ENCODE measurements around the gene GPATCH2.

Gene GPATCH2

GRCh38 chr1:217506878-217507277 lies 124.0 kb downstream of the GPATCH2 start:
- no peak overlapping the region for H3K4me3 ChIP-seq (ENCODE audit: low read depth, low read length)
- TF ChIP-seq, protein P1, sequence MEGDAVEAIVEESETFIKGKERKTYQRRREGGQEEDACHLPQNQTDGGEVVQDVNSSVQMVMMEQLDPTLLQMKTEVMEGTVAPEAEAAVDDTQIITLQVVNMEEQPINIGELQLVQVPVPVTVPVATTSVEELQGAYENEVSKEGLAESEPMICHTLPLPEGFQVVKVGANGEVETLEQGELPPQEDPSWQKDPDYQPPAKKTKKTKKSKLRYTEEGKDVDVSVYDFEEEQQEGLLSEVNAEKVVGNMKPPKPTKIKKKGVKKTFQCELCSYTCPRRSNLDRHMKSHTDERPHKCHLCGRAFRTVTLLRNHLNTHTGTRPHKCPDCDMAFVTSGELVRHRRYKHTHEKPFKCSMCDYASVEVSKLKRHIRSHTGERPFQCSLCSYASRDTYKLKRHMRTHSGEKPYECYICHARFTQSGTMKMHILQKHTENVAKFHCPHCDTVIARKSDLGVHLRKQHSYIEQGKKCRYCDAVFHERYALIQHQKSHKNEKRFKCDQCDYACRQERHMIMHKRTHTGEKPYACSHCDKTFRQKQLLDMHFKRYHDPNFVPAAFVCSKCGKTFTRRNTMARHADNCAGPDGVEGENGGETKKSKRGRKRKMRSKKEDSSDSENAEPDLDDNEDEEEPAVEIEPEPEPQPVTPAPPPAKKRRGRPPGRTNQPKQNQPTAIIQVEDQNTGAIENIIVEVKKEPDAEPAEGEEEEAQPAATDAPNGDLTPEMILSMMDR (IDR thresholded peaks at IDR 0.05; ENCODE audit: borderline replicate concordance, insufficient read depth, low read depth, low read length), result no peak

- no peak overlapping the region for H3K4me3 ChIP-seq (ENCODE audit: low read depth, low read length)
- TF ChIP-seq, protein P1 (IDR thresholded peaks at IDR 0.05; ENCODE audit: borderline replicate concordance, insufficient read depth, low read depth, low read length), result no peak
Measured at GRCh38 chr1:217498209-217498608, 132.7 kb downstream of the GPATCH2 start.

DNA sequence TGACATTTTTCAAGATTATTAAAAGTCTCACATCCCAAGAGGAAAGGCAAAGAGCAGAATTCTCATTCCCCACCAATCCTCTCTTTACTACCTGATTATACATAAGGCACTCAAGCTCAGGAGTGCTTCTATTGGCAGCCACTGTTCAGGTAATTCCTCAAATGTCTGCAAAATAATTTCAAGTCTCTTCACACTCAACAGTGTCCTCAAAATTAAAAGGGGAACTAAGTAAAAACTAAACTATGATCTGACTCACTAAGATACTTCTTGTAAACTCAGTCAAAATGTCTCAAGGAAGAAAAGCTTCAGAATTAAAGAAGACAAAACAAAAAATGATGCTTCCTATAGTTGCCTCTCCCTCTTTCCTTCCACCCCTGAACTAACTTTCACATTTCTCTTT lies 135.6 kb downstream of the GPATCH2 start:
- no peak overlapping the region for H3K4me3 ChIP-seq (ENCODE audit: low read depth, low read length)
- TF ChIP-seq, protein P1 (IDR thresholded peaks at IDR 0.05; ENCODE audit: borderline replicate concordance, insufficient read depth, low read depth, low read length), result no peak

DNA sequence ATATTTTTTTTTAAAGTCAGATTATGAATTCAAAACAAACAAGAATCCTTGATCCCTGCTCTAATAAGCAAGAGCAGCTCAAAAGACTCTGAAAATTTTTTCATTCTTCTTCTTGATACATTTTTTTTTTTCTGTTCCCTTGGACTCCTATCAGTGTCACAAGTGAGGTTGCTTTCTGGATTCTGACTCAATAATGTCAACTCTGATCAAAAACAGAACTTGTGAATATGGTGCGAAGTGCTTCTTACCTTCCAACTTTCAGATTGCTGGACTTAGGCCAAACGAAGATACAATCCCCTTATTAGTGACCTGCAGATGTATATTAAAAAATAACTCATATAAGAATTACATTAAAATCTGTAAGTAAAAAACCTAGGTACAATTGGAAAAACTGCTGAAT lies 136.1 kb downstream of the GPATCH2 start:
- no peak overlapping the region for H3K4me3 ChIP-seq (ENCODE audit: low read depth, low read length)
- TF ChIP-seq, protein P1 (IDR thresholded peaks at IDR 0.05; ENCODE audit: borderline replicate concordance, insufficient read depth, low read depth, low read length), result no peak

DNA sequence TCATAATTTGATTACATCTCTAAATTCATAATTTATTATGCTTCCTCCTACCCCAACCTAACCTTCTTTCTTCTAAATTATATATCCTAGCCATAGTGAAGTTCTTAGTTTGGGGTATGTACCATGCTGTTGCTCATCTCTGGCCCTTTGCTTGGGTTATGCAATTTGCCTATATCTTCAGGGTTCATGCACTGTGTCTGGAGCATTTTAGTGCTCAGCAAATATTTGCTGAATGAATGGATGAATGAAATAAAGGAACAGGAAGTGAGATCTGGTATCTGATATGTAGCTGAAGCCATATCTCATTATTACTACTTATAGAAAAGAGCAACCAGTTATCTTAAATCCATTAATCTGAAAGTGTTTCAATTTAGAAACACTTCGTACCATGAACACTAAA lies 137.6 kb downstream of the GPATCH2 start:
- TF ChIP-seq, protein P1 (IDR thresholded peaks at IDR 0.05; ENCODE audit: borderline replicate concordance, insufficient read depth, low read depth, low read length), result no peak

GRCh38 chr1:217484871-217485270 lies 146.0 kb downstream of the GPATCH2 start:
- TF ChIP-seq, protein P1 (IDR thresholded peaks at IDR 0.05; ENCODE audit: borderline replicate concordance, insufficient read depth, low read depth, low read length), result no peak
- H3K4me3 ChIP-seq (ENCODE audit: low read depth, low read length), result no peak overlapping the region

More for the DNA sequence above, 137.6 kb downstream of the GPATCH2 start:
- no peak overlapping the region for H3K4me3 ChIP-seq (ENCODE audit: low read depth, low read length)

GRCh38 chr1:217482356-217483102 lies 148.4 kb downstream of the GPATCH2 start:
- TF ChIP-seq, protein P1 (IDR thresholded peaks at IDR 0.05; ENCODE audit: borderline replicate concordance, insufficient read depth, low read depth, low read length), result no peak
- H3K4me3 ChIP-seq (ENCODE audit: low read depth, low read length), result no peak overlapping the region
